PC-9 (cell line): ENCODE data around the gene RPTOR. TPM values are rescaled to one million over a fixed set of nuclear protein-coding genes. Genes with fewer than 3 reads are reported as not detected.

Experiments used
- BruUV-seq: library from RNA; stranded (reverse); fragments of 400-500 nt; replicated peaks from 2 replicates; lab custom pipeline; 2021; lab: Mats Ljungman, UMichigan
- CTCF ChIA-PET: fragments of 300-600 bp; sonication (Branson Sonifier 250); formaldehyde crosslinking; loops from one replicate; lab custom pipeline; 2022; ENCODE audit warnings: antibody characterized with exemption; lab: Charles Lee
- POLR2A ChIA-PET: fragments of 300-600 bp; sonication (Branson Sonifier 250); formaldehyde crosslinking; loops from one replicate; lab custom pipeline; 2022; ENCODE audit warnings: antibody characterized with exemption; ENCODE audit not compliant: unreplicated experiment; lab: Charles Lee
- DNase-seq, 2 experiments: peaks; one replicate each; pipeline versions ENCODE4 v3.0.0 to v3.0.0-alpha.2; 2015 to 2022; ENCODE audit warnings: mixed read lengths in 1 of 2
- H2AFZ ChIP-seq: fragments of 200-600 bp; sonication (generic); 2 replicates; pipeline ENCODE4 v1.8.1; 2017; ENCODE audit warnings: antibody characterized with exemption
- H3F3A ChIP-seq: fragments of 200-600 bp; sonication (generic); 2 replicates; pipeline ENCODE4 v1.8.1; 2017; ENCODE audit warnings: antibody characterized with exemption, mild to moderate bottlenecking, low read depth; ENCODE audit not compliant: insufficient read depth
- H3K27ac ChIP-seq: fragments of 200-600 bp; sonication (generic); 2 replicates; pipeline ENCODE4 v1.6.1; 2016; ENCODE audit warnings: mixed run types
- H3K27me3 ChIP-seq: fragments of 200-600 bp; sonication (generic); 2 replicates; pipeline ENCODE4 v1.6.1; 2016; ENCODE audit warnings: low read depth, mixed run types; ENCODE audit not compliant: insufficient read depth
- H3K36me3 ChIP-seq: fragments of 200-600 bp; sonication (generic); 2 replicates; pipeline ENCODE4 v1.6.1; 2016; ENCODE audit warnings: low read depth, mixed run types
- H3K4me1 ChIP-seq: fragments of 200-600 bp; sonication (generic); replicated peaks from 2 replicates; pipeline ENCODE4 v1.6.1; 2016; ENCODE audit warnings: mixed run types; ENCODE audit not compliant: insufficient read depth
- H3K4me2 ChIP-seq: fragments of 200-600 bp; sonication (generic); 2 replicates; pipeline ENCODE4 v1.6.1; 2017; ENCODE audit warnings: mixed run types
- H3K4me3 ChIP-seq: fragments of 200-600 bp; sonication (generic); 2 replicates; pipeline ENCODE4 v1.6.1; 2016; ENCODE audit warnings: mixed run types
- H3K79me2 ChIP-seq: fragments of 200-600 bp; sonication (generic); 2 replicates; pipeline ENCODE4 v1.6.1; 2017; ENCODE audit warnings: low read depth, mixed run types
- H3K9me2 ChIP-seq: fragments of 200-600 bp; sonication (generic); 2 replicates; pipeline ENCODE4 v1.8.1; 2017; ENCODE audit warnings: mild to moderate bottlenecking; ENCODE audit not compliant: insufficient read depth
- H3K9me3 ChIP-seq: fragments of 200-600 bp; sonication (generic); 2 replicates; pipeline ENCODE4 v1.8.1; 2016; ENCODE audit warnings: low read depth; ENCODE audit not compliant: insufficient read depth
- H4K20me1 ChIP-seq: fragments of 200-600 bp; sonication (generic); 2 replicates; pipeline ENCODE4 v1.8.1; 2017; ENCODE audit not compliant: insufficient read depth
- EZH2 ChIP-seq: fragments of 200-600 bp; sonication (generic); IDR thresholded peaks from 2 replicates; pipeline ENCODE4 v1.8.0; 2017; ENCODE audit warnings: antibody characterized with exemption, low read depth
- intact Hi-C: fragments of 100-400 bp; cut with micrococcal nuclease; formaldehyde crosslinking; loops from one replicate; pipeline ENCODE4 v1.10.0; 2022; ENCODE audit not compliant: unreplicated experiment
- total RNA-seq: library from RNA; stranded (reverse); gene quantifications from 2 replicates; pipeline ENCODE4 v1.2.3, GENCODE V29; 2021
- TF ChIP-seq, protein P1 (sequence below): fragments of 200-600 bp; sonication (generic); conservative IDR thresholded peaks from 2 replicates; pipeline ENCODE4 v1.6.1; 2017; ENCODE audit warnings: mixed run types, antibody characterized with exemption, mild to moderate bottlenecking, moderate library complexity

RPTOR gene
- total RNA-seq, 1 experiment from 2014 or later = 50.8 TPM

DNA sequence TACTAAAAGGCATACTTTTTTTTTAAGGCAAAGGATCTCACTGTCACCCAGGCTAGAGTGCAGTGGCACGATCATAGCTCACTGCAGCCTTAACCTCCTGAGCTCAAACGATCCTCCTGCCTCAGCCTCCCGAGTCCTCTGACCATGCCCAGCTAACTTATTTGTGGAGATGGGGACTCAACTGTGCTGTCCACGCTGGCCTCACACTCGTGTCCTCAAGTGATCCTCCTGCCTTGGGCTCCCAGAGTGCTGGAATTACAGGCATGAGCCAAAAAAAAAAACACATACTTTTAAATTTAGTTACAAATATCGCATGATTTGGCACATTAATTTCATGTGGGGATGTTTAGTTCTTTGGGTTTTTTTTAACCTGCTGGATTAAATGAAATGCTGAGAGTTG, 239.3 kb downstream of the RPTOR start:
- Histone ChIP-seq H3K27ac (no peak overlapping the region), H3F3A (no peaks in the 10 kb centered on the region), H3K4me1 (peaks cover 6% of the 10 kb centered on the region), H3K36me3 (no peaks in the 10 kb centered on the region), H3K9me3 (no peaks in the 10 kb centered on the region; the same call in 1 of the 2 replicates), H3K79me2 (no peaks in the 10 kb centered on the region), H4K20me1 (no peaks in the 10 kb centered on the region), H2AFZ (no peak overlapping the region), H3K4me3 (no peak overlapping the region), H3K4me2 (no peak overlapping the region), H3K9me2 (no peaks in the 10 kb centered on the region), H3K27me3 (no peaks in the 10 kb centered on the region)
- no TSS peak for BruUV-seq
- no peak for TF ChIP-seq EZH2
- TF ChIP-seq, protein P1, sequence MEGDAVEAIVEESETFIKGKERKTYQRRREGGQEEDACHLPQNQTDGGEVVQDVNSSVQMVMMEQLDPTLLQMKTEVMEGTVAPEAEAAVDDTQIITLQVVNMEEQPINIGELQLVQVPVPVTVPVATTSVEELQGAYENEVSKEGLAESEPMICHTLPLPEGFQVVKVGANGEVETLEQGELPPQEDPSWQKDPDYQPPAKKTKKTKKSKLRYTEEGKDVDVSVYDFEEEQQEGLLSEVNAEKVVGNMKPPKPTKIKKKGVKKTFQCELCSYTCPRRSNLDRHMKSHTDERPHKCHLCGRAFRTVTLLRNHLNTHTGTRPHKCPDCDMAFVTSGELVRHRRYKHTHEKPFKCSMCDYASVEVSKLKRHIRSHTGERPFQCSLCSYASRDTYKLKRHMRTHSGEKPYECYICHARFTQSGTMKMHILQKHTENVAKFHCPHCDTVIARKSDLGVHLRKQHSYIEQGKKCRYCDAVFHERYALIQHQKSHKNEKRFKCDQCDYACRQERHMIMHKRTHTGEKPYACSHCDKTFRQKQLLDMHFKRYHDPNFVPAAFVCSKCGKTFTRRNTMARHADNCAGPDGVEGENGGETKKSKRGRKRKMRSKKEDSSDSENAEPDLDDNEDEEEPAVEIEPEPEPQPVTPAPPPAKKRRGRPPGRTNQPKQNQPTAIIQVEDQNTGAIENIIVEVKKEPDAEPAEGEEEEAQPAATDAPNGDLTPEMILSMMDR = no peak
- intact Hi-C loops = no loop called here
- no peak for DNase-seq
- POLR2A ChIA-PET = interaction anchor here (0.6 kb wide), 1 partner anchor 89 kb away, joined by 4 read pairs; no protein-coding TSS in a partner anchor
- CTCF ChIA-PET = no interaction called here

DNA sequence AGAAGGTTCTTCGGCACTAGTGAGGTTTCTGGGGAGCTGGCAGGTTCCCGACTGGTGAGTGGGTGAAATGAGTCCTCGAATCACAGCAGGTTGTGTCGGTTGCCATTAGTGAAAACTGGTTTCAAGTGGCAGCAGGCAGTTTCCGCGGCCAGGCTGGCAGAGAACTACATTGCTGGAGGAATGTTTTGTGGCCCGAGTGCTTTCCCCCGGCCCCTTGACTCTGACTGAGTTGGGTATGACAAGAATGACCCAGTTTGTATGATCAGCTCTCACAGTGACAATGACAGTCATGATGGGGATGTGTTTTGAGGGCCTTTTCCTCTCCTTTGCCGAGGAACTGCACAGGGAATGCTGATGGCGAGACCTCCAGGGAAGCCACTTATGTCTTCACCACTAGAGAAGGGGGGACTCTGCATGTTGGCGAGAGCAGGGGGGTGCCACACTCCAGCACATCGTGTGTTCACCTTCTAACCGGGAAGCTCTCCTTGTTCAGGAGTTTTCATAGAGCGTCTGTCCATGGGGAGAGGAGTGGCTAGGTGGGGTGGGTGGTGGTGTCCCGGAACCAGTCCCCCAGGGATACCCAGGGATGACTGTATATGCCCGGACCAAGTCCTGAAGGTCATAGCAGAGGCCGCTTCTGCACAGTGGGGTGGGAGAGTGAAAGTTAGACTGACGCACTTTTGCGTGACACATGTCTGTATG, 241.0 kb downstream of the RPTOR start:
- BruUV-seq = no TSS peak
- ChIA-PET POLR2A (no interaction called here), CTCF (no interaction called here)
- Histone ChIP-seq H4K20me1 (no peaks in the 10 kb centered on the region), H3K9me2 (no peaks in the 10 kb centered on the region), H3K4me3 (no peak overlapping the region), H3K36me3 (no peaks in the 10 kb centered on the region), H3K4me1 (peaks cover 23% of the 10 kb centered on the region), H2AFZ (no peak overlapping the region), H3F3A (no peaks in the 10 kb centered on the region), H3K79me2 (0 out of 2 replicates have a peak, but pooled peaks cover 2% of the 10 kb centered on the region), H3K27ac (no peak overlapping the region), H3K9me3 (no peaks in the 10 kb centered on the region; the same call in 1 of the 2 replicates), H3K27me3 (no peaks in the 10 kb centered on the region), H3K4me2 (no peak overlapping the region)
- intact Hi-C loops = no loop called here
- TF ChIP-seq EZH2 = no peak
- TF ChIP-seq, protein P1 = no peak
- no peak for DNase-seq

DNA sequence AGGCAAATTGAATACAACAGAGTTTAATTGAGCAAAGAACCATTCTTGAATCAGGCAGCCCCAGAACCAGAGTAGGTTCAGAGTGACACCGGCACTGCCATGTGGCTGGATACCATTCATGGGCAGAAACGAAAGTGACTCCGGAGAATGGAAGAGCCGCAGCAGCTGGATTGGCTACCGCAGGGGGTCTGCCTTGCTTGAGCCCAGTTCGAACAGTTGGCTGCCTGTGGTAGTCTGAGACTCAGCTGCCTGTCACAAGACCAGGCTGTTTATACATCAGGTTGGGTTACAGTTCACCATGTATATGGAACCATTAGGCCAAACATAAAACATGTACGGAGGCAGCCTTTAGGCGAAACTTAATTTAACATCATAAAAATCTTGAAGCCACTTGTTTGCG, 241.8 kb downstream of the RPTOR start:
- Histone ChIP-seq H3K79me2 (0 out of 2 replicates have a peak, but pooled peaks cover 5% of the 10 kb centered on the region), H4K20me1 (no peaks in the 10 kb centered on the region), H3K36me3 (no peaks in the 10 kb centered on the region), H3K9me3 (no peaks in the 10 kb centered on the region; the same call in 1 of the 2 replicates), H3K9me2 (no peaks in the 10 kb centered on the region), H3K27me3 (no peaks in the 10 kb centered on the region), H3K4me2 (no peak overlapping the region), H3K27ac (no peak overlapping the region), H3F3A (peaks cover 4% of the 10 kb centered on the region; the same call in 1 of the 2 replicates), H3K4me3 (no peak overlapping the region), H3K4me1 (peaks cover 31% of the 10 kb centered on the region), H2AFZ (no peak overlapping the region)
- TF ChIP-seq EZH2 = no peak
- TF ChIP-seq, protein P1 = no peak
- no peak for DNase-seq
- BruUV-seq = no TSS peak
- CTCF ChIA-PET = no interaction called here
- intact Hi-C loops = no loop called here
- POLR2A ChIA-PET = no interaction called here
